ELF-1 (cell line): ENCODE data around the gene PRM1.

Source experiments
- DNase-seq: peaks from one replicate; pipeline ENCODE4 v3.0.0-alpha.2; 2016; ENCODE audit warnings: low read depth, low spot score

Gene PRM1

DNA sequence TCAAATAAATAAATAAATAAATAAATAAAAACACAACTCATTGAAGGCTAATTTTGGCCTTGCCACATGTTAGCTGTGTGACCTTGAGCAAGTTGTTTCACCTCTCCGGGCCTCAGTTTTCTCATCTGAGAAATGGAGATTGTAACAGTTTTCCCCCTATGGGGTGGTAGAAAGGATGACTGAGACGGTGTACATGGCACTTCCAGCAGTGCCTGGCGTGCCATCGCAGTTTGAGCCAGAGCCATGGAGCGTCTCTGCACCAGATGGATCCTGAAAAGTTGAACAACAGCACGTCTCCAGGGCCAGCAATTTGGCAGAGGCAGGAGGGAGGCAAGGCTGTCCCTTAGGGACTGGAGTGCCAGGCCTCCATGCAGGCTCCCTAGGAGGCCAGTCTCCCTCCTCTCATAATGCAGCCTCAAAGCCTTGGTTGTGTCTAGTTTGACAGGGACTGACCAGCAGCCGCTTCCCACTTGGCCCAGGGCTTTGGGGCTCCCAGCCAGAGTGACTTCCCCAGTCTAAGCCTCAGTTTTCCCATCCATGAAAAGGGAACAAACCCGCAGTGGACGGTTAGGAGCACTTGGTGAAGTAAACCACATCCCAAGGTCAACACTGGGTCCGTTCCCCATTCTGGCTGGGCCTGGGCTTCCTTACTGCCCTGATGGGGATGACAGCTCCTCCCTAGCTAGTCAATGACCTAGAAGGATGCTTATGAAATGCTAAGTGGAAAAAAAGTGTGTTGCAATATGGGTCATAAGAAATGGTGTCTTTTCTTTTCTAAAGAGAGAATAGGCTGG lies 44.5 kb downstream of the PRM1 start:
- DNase-seq = no peak

DNA sequence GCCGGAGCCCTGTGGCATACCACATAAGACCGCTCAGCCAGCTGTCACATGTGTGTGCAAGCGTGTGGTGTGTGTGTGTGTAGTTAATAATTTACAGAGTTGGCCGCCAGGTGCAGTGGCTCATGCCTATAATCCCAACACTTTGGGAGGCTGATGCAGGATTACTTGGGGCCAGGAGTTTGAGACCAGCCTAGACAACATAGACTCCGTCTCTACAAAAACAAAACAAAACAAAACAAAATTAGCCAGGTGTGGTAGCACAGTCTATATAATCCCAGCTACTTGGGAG lies 45.5 kb downstream of the PRM1 start:
- DNase-seq = no peak

DNA sequence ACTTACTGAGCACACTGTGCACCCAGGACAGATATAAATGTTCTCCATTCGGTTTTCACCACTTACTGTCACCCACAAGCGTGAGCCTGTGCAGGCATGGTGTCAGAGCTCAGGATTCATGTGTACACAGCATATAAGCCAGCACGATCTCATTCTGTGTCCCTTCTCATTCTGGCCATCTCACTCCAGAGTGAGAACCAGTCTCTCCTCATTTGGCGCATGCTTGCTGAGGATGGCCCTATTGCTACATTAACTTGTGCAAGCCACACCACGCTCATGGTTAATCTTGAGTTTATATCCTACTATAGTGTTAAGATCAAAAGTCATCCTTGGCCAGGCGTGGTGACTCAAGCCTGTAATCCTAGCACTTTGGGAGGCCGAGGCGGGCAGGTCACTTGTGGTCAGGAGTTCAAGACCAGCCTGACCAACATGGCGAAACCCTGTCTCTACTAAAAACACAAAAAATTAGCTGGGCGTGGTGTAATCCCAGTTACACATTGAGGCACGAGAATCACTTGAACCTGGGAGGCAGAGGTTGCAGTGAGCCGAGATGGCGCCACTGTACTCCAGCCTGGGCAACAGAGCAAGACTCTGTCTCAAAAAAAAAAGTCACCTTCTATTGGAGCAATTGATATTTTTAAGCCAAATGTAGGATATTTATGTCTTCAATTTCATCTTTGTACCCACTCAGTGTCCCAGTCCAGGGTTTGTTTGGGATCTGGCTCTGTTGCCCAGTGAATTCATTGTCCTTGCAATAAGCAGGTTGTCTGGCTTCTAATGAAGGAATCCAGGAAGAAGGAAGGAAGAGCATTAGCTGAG lies 46.0 kb downstream of the PRM1 start:
- DNase-seq = no peak

DNA sequence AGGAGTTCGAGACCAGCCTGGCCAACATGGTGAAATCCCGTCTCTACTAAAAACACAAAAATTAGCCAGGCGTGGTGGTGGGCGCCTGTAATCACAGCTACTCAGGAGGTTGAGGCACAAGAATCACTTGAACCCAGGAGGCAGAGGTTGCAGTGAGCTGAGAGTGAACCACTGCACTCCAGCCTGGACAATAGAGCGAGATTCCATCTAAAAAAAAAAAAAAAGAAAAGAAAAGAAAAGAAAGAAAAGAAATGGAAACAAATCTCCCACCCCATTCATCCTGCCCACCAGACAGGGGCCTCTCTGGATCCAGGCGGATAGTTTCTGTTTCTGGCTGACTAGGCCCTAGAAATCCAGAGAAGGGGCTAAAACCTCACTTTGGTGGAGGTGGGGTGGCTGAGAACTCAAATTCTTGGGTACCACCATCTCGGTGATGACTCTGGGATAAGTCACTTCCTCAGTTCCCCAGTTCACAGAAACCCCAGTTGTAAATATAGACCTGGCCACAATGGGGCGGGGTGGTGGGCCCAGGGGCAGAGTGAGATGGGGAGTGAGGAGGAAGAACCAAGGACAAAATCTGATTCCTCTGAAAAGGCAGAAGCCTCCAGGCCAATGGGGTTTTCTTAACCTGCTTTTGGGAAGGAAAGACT lies 47.3 kb downstream of the PRM1 start:
- no peak for DNase-seq

DNA sequence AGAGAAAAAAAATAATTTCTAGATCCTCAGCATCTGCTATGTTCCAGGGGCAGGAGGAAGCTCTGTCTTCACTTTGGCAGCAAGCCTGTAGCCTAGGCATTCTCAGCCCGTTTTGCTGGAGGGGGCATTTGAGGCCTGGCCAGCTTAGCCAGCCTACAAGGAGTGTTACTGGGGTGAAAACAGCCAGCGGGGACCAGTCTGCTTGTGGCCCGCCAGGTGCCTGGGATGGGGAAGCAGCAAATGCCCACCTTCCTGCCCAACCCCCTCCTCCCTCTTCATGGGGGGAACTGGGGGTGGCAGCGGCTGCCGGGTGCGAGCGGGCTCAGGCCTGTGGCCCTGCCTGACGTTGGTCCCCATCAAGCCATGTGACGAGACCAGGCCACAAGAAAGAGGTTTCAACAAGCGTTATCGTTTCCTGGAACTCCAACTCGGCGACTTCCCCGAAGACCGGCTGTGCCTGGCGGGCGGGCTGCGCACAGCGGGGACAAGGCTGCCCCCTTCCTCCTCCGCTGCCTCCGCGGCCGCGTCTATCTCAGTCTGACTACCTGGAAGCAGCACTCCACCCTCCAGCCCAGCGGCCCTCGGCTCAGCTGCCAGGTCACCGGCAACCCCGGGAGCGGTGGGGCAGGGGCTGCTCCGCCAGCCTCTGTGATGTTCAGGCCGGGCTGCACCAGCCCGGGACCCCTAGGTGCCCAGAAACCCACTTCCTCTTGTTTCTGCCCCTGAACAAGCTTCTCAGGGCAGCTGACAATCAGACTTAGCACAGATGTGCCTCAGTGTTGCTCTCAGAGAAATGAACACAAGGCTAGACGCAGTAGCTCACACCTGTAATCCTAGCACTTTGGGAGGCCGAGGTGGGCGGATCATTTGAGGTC lies 48.0 kb downstream of the PRM1 start:
- peak; percentile 68 for DNase-seq

DNA sequence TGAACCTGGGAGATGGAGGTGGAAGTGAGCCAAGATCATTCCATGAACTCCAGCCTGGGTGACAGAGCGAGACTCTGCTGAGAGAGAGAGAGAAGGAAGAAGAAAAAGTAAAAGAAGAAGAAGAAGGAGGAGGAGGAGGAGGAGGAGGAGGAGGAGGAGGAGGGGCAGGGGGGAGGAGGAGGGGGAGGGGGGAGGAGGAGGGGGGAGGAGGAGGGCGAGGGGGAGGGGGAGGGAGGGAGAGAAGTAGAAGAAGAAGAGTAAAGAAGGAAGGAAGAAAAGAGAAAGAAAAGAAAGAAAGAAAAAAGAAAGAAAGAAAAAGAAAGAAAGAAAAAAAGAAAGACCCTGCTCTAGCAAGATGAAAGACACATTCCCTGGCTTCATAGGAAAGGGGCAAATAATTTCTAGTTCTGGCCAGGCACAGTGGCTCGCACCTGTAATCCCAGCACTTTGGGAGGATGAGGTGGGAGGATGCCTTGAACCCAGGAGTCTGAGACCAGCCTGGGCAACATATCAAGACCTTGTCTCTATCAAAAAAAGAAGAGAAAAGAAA lies 48.8 kb downstream of the PRM1 start:
- DNase-seq = no peak

DNA sequence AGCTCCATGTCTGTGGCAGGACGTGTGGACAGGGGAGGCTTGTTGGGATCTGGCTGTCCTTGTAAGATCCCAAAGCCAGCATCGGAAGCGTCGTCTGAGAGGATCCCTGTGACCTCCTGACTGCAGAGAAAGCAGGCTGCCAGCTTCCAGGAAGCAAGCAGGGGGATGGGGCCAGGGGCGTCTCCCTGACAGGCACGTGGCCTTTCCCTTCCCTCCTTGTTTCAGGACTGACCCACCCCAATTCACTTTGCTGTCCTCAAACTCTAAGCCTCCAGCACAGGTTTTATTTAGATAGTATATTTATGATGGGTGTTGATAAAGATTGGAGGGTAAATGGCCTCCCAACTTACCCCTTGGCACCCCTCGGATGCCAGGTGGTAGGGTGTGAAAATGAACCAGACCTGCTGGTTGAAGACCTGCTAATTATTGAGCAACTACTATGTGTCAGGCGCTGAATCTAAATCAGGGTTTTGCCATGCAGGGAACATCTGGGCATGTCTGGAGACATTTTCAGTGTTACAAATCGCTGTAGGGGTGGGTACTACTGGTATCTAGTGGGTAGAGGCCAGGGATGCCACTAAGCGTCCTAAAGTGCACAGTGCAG lies 49.7 kb downstream of the PRM1 start:
- no peak for DNase-seq
